ENCODE measurements around the gene GRHL1. TPM values are rescaled to one million over a fixed set of nuclear protein-coding genes. Genes with fewer than 3 reads are reported as not detected.

Gene GRHL1
- total and polyA plus RNA-seq, 9 of the 15 experiments (the other 6 are each of a cell fraction or from before 2014, with no cell fraction given): 1.7 to 6.1 (median 4.7) TPM

GRCh38 chr2:9970200-9971044 is 18.9 kb downstream of the GRHL1 start:
- Histone ChIP-seq H3K27me3 (ENCODE audit: control insufficient read depth in 2 of 2, insufficient read depth in 2 of 2, low read length in 2 of 2) (no peaks in the 10 kb centered on the region), H3K9ac (ENCODE audit: insufficient read depth in 1 of 2, low read depth in 2 of 2, low read length in 2 of 2) (no peak overlapping the region), H3K4me1 (replicated peaks in 1 of 2; ENCODE audit: control insufficient read depth in 2 of 2, insufficient read depth in 2 of 2, low read length in 2 of 2) (peaks cover 0 to 38% of the 10 kb centered on the region in 2 experiments; a peak in 4 of 5 replicates), H3K9me1 (ENCODE audit: control insufficient read depth, insufficient read depth, low read length) (no peaks in the 10 kb centered on the region), H3K4me3 (no peak overlapping the region), H3K79me2 (ENCODE audit: control insufficient read depth, insufficient read depth, low read length) (no peaks in the 10 kb centered on the region), H4K20me1 (replicated peaks; ENCODE audit: control insufficient read depth, insufficient read depth, low read length) (no peaks in the 10 kb centered on the region), H3K36me3 (ENCODE audit: control insufficient read depth, insufficient read depth, low read length) (peaks cover 11% of the 10 kb centered on the region; the same call in 2 of the 3 replicates), H3K4me2 (ENCODE audit: insufficient read depth, low read length) (no peak overlapping the region), H2AFZ (ENCODE audit: low read depth, low read length) (no peak overlapping the region), H3K27ac (ENCODE audit: extremely low read depth, low read depth, low read length) (no peak overlapping the region), H3K9me3 (replicated peaks; ENCODE audit: control insufficient read depth, insufficient read depth, low read depth, low read length) (no peaks in the 10 kb centered on the region)
- 64% methylated on average over 12 of the region's 12 CpGs for WGBS (ENCODE audit: insufficient coverage, low coverage, missing lambda C conversion rate)
- ATAC-seq (no peak), DNase-seq (ENCODE audit: extremely low read depth in 1 of 4, low spot score in 3 of 4) (no peak), FAIRE-seq (no peak)
- intact Hi-C loops (cut with micrococcal nuclease): no loop called here
- CTCF ChIA-PET (ENCODE audit: low intra/inter-chr PET ratio): no interaction called here
- no TSS peak for BruUV-seq (replicated peaks)
- POLR2A ChIA-PET: interaction anchor here (0.6 to 1.2 kb wide), 5 partner anchors 10 to 1694 kb away, joined by 3 read pairs; no protein-coding TSS in a partner anchor
- in situ Hi-C loops (cut with MboI): no loop called here
- TF ChIP-seq ZZZ3 (IDR thresholded peaks at IDR 0.05) (no peak), ZFP36 (IDR thresholded peaks at IDR 0.05; ENCODE audit: low read depth, low read length, partially characterized antibody) (no peak), THRA (IDR thresholded peaks at IDR 0.05) (no peak), GTF2F1 (IDR thresholded peaks at IDR 0.05; ENCODE audit: low read depth, low read length) (no peak), GATAD2A (IDR thresholded peaks at IDR 0.05) (no peak), MAFK (IDR thresholded peaks at IDR 0.05; ENCODE audit: low read length) (no peak), KLF13 (tag; IDR thresholded peaks at IDR 0.05; ENCODE audit: borderline replicate concordance, low read depth) (no peak), ZNF77 (CRISPR knock-in tag; IDR thresholded peaks at IDR 0.05) (no peak), HCFC1 (IDR thresholded peaks at IDR 0.05; ENCODE audit: low read depth, low read length) (no peak), MEF2D (tag; conservative IDR thresholded peaks at IDR 0.05; ENCODE audit: low read depth) (no peak)
- TF ChIP-seq, protein P1, sequence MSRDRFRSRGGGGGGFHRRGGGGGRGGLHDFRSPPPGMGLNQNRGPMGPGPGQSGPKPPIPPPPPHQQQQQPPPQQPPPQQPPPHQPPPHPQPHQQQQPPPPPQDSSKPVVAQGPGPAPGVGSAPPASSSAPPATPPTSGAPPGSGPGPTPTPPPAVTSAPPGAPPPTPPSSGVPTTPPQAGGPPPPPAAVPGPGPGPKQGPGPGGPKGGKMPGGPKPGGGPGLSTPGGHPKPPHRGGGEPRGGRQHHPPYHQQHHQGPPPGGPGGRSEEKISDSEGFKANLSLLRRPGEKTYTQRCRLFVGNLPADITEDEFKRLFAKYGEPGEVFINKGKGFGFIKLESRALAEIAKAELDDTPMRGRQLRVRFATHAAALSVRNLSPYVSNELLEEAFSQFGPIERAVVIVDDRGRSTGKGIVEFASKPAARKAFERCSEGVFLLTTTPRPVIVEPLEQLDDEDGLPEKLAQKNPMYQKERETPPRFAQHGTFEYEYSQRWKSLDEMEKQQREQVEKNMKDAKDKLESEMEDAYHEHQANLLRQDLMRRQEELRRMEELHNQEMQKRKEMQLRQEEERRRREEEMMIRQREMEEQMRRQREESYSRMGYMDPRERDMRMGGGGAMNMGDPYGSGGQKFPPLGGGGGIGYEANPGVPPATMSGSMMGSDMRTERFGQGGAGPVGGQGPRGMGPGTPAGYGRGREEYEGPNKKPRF (IDR thresholded peaks at IDR 0.05; ENCODE audit: low read depth, low read length): no peak
- TF ChIP-seq, protein P2, sequence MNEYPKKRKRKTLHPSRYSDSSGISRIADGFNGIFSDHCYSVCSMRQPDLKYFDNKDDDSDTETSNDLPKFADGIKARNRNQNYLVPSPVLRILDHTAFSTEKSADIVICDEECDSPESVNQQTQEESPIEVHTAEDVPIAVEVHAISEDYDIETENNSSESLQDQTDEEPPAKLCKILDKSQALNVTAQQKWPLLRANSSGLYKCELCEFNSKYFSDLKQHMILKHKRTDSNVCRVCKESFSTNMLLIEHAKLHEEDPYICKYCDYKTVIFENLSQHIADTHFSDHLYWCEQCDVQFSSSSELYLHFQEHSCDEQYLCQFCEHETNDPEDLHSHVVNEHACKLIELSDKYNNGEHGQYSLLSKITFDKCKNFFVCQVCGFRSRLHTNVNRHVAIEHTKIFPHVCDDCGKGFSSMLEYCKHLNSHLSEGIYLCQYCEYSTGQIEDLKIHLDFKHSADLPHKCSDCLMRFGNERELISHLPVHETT (CRISPR knock-in tag; conservative IDR thresholded peaks at IDR 0.05 in 1 of 2, IDR thresholded peaks at IDR 0.05 in 1 of 2): no peak

All from K562 (cell line).